HEK293 (cell line): Measurements from ENCODE around the gene PLCH2.
A peak's percentile ranks its signal among the peaks of the same experiment; 100 is the strongest.

Source experiments
- CTCF ChIA-PET: fragments of 350-600 bp; formaldehyde crosslinking; extraction: SDS; loops from one replicate; lab custom pipeline; 2021; ENCODE audit warnings: antibody characterized with exemption; lab: Yijun Ruan, JAX
- POLR2A ChIA-PET: fragments of 300-600 bp; formaldehyde crosslinking; extraction: SDS; loops from one replicate; lab custom pipeline; 2020; ENCODE audit warnings: antibody characterized with exemption, inconsistent platforms; lab: Yijun Ruan, JAX
- H3K27ac ChIP-seq: fragments of 200-500 bp; sonication (Bioruptor generic); 2 replicates; pipeline ENCODE4 v1.5.1; 2014; ENCODE audit warnings: low read depth, low read length, control low read depth, inconsistent platforms; ENCODE audit errors: extremely low read depth
- H3K36me3 ChIP-seq, 2 experiments: fragments of 200-500 bp in 1 of 2; sonication (Bioruptor generic) in 1 of 2; 1 replicate in 1 of 2; 2 replicates in 1 of 2; pipeline ENCODE4 v1.5.1; 2014 to 2017; ENCODE audit warnings: inconsistent platforms in 2 of 2, low read length in 2 of 2; ENCODE audit not compliant: control insufficient read depth in 2 of 2, insufficient read depth in 1 of 2
- H3K4me1 ChIP-seq: fragments of 200-500 bp; sonication (Bioruptor generic); 2 replicates; pipeline ENCODE4 v1.5.1; 2014; ENCODE audit warnings: mild to moderate bottlenecking, low read length, inconsistent platforms; ENCODE audit not compliant: control insufficient read depth, insufficient read depth
- H3K4me3 ChIP-seq: 2 replicates; pipeline ENCODE4 v1.5.1; 2011; ENCODE audit warnings: low read depth, mild to moderate bottlenecking, control low read depth, low read length, moderate library complexity
- H3K9me3 ChIP-seq: fragments of 200-500 bp; sonication (Bioruptor generic); 2 replicates; pipeline ENCODE4 v1.5.1; 2014; ENCODE audit warnings: low read depth, low read length, inconsistent platforms; ENCODE audit not compliant: control insufficient read depth, insufficient read depth
- GLI4 ChIP-seq: fragments of 450-650 bp; formaldehyde crosslinking; IDR thresholded peaks from 2 replicates; pipeline ENCODE4 v1.5.1; 2016; ENCODE audit warnings: missing biosample characterization, missing genetic modification characterization
- GLIS1 ChIP-seq: fragments of 450-650 bp; formaldehyde crosslinking; IDR thresholded peaks from 2 replicates; pipeline ENCODE4 v1.5.1; 2016; ENCODE audit warnings: missing biosample characterization, missing genetic modification characterization
- GLIS2 ChIP-seq: fragments of 450-650 bp; formaldehyde crosslinking; IDR thresholded peaks from 2 replicates; pipeline ENCODE4 v1.5.1; 2016; ENCODE audit warnings: missing biosample characterization, missing genetic modification characterization
- KLF1 ChIP-seq: fragments of 450-650 bp; formaldehyde crosslinking; IDR thresholded peaks from 2 replicates; pipeline ENCODE4 v1.5.1; 2016; ENCODE audit warnings: missing biosample characterization, missing genetic modification characterization
- MYNN ChIP-seq: fragments of 450-650 bp; formaldehyde crosslinking; IDR thresholded peaks from 2 replicates; pipeline ENCODE4 v1.5.1; 2016; ENCODE audit warnings: missing biosample characterization, missing genetic modification characterization, borderline replicate concordance
- PATZ1 ChIP-seq: fragments of 450-650 bp; formaldehyde crosslinking; IDR thresholded peaks from 2 replicates; pipeline ENCODE4 v1.5.1; 2016; ENCODE audit warnings: missing biosample characterization, missing genetic modification characterization
- REST ChIP-seq: fragments of 450-650 bp; formaldehyde crosslinking; IDR thresholded peaks from 2 replicates; pipeline ENCODE4 v1.5.1; 2016; ENCODE audit warnings: missing biosample characterization, missing genetic modification characterization
- TRIM28 ChIP-seq: IDR thresholded peaks from 2 replicates; pipeline ENCODE4 v1.6.1; 2011; ENCODE audit warnings: low read length, control low read depth, borderline replicate concordance
- ZBTB8A ChIP-seq: fragments of 450-650 bp; formaldehyde crosslinking; IDR thresholded peaks from 2 replicates; pipeline ENCODE4 v1.5.1; 2016; ENCODE audit warnings: missing biosample characterization, missing genetic modification characterization
- ZFHX2 ChIP-seq: fragments of 450-650 bp; formaldehyde crosslinking; conservative IDR thresholded peaks from 2 replicates; pipeline ENCODE4 v1.5.1; 2016; ENCODE audit warnings: missing biosample characterization, missing genetic modification characterization
- ZNF121 ChIP-seq: fragments of 450-650 bp; formaldehyde crosslinking; IDR thresholded peaks from 2 replicates; pipeline ENCODE4 v1.5.1; 2016; ENCODE audit warnings: missing biosample characterization, missing genetic modification characterization
- ZNF184 ChIP-seq: fragments of 450-650 bp; IDR thresholded peaks from 2 replicates; pipeline ENCODE4 v1.5.1; 2018; ENCODE audit warnings: missing biosample characterization, mild to moderate bottlenecking, missing genetic modification characterization
- ZNF350 ChIP-seq: fragments of 450-650 bp; formaldehyde crosslinking; IDR thresholded peaks from 2 replicates; pipeline ENCODE4 v1.5.0; 2017; ENCODE audit warnings: missing biosample characterization, mild to moderate bottlenecking, missing genetic modification characterization
- ZNF544 ChIP-seq: fragments of 450-650 bp; formaldehyde crosslinking; IDR thresholded peaks from 2 replicates; pipeline ENCODE4 v1.5.0; 2017; ENCODE audit warnings: missing biosample characterization, missing genetic modification characterization
- ZNF558 ChIP-seq: fragments of 450-650 bp; formaldehyde crosslinking; IDR thresholded peaks from 2 replicates; pipeline ENCODE4 v1.5.1; 2016; ENCODE audit warnings: missing biosample characterization, missing genetic modification characterization
- ZNF624 ChIP-seq: fragments of 450-650 bp; formaldehyde crosslinking; IDR thresholded peaks from 2 replicates; pipeline ENCODE4 v1.5.1; 2017; ENCODE audit warnings: missing biosample characterization, missing genetic modification characterization

Gene PLCH2

GRCh38 chr1:2506007-2506860 lies 30.1 kb downstream of the PLCH2 start (continued):
- TF ChIP-seq ZFHX2 (peak; percentile 27; the same call in 1 of the 2 replicates), ZNF184 (tag by site-specific recombination) (no peak), KLF1 (peak; percentile 78), GLIS2 (peak; percentile 36; the same call in 1 of the 2 replicates), TRIM28 (no peak)

- Histone ChIP-seq H3K4me3 (no peak overlapping the region), H3K36me3 (peaks cover 0 to 51% of the 10 kb centered on the region in 2 experiments; a peak in 1 of 3 replicates), H3K27ac (no peak overlapping the region), H3K9me3 (no peaks in the 10 kb centered on the region)
- POLR2A ChIA-PET: interaction anchor here (1.2 to 1.5 kb wide), 3 partner anchors 20 to 39 kb away, joined by 4 to 7 read pairs (median 4); partner anchors contain the start of gene PANK4
- CTCF ChIA-PET: no interaction called here
- no peak for TF ChIP-seq ZNF121 (tag by site-specific recombination)
- peak; percentile 9; the same call in 1 of the 2 replicates for TF ChIP-seq ZBTB8A (tag by site-specific recombination)
- peak; percentile 17; the same call in 1 of the 2 replicates for TF ChIP-seq PATZ1 (tag by site-specific recombination)
- no peak for TF ChIP-seq GLI4 (tag by site-specific recombination)
- TF ChIP-seq, all 188 proteins: peak for 2
- H3K4me1 ChIP-seq: no peaks in the 10 kb centered on the region
Observed at GRCh38 chr1:2506901-2507565, 30.9 kb downstream of the PLCH2 start.

- Histone ChIP-seq H3K36me3 (peaks cover 0 to 58% of the 10 kb centered on the region in 2 experiments; a peak in 1 of 3 replicates), H3K9me3 (no peaks in the 10 kb centered on the region), H3K4me3 (no peak overlapping the region), H3K4me1 (no peaks in the 10 kb centered on the region), H3K27ac (no peak overlapping the region)
- ChIA-PET CTCF (no interaction called here), POLR2A (interaction anchor here (1.2 to 1.5 kb wide), 2 partner anchors 19 to 38 kb away, joined by 4 read pairs; partner anchors contain the start of gene PANK4)
- TF ChIP-seq GLIS2: peak; percentile 73
- no peak for TF ChIP-seq ZNF350 (tag by site-specific recombination)
- TF ChIP-seq ZNF624: no peak
- TF ChIP-seq MYNN (tag by site-specific recombination): no peak
- TF ChIP-seq REST (tag by site-specific recombination): peak; percentile 85
- no peak for TF ChIP-seq ZNF558 (tag by site-specific recombination)
- peak; percentile 42; the same call in 1 of the 2 replicates for TF ChIP-seq GLIS1 (tag by site-specific recombination)
- no peak for TF ChIP-seq ZNF544 (tag by site-specific recombination)
Observed at GRCh38 chr1:2507744-2508155, 31.7 kb downstream of the PLCH2 start.
